ENCODE measurements around the gene OR1K1.
"Not testable (repeated sequence)": the region's sequence is repeated elsewhere in the genome, so short reads cannot be mapped to it uniquely, and the experiment has no call there.

OR1K1 gene, protein sequence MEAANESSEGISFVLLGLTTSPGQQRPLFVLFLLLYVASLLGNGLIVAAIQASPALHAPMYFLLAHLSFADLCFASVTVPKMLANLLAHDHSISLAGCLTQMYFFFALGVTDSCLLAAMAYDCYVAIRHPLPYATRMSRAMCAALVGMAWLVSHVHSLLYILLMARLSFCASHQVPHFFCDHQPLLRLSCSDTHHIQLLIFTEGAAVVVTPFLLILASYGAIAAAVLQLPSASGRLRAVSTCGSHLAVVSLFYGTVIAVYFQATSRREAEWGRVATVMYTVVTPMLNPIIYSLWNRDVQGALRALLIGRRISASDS

DNA sequence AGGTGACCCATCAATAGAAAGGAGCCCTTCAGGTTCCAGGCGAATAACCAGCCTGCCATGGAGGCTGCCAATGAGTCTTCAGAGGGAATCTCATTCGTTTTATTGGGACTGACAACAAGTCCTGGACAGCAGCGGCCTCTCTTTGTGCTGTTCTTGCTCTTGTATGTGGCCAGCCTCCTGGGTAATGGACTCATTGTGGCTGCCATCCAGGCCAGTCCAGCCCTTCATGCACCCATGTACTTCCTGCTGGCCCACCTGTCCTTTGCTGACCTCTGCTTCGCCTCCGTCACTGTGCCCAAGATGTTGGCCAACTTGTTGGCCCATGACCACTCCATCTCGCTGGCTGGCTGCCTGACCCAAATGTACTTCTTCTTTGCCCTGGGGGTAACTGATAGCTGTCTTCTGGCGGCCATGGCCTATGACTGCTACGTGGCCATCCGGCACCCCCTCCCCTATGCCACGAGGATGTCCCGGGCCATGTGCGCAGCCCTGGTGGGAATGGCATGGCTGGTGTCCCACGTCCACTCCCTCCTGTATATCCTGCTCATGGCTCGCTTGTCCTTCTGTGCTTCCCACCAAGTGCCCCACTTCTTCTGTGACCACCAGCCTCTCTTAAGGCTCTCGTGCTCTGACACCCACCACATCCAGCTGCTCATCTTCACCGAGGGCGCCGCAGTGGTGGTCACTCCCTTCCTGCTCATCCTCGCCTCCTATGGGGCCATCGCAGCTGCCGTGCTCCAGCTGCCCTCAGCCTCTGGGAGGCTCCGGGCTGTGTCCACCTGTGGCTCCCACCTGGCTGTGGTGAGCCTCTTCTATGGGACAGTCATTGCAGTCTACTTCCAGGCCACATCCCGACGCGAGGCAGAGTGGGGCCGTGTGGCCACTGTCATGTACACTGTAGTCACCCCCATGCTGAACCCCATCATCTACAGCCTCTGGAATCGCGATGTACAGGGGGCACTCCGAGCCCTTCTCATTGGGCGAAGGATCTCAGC lies at the start of gene OR1K1:
OR1K1 (plus strand) TSS at position 58 of the 995 bp plus-strand sequence; CDS start at position 58, 0 bp downstream.
- no peak for DNase-seq

DNA sequence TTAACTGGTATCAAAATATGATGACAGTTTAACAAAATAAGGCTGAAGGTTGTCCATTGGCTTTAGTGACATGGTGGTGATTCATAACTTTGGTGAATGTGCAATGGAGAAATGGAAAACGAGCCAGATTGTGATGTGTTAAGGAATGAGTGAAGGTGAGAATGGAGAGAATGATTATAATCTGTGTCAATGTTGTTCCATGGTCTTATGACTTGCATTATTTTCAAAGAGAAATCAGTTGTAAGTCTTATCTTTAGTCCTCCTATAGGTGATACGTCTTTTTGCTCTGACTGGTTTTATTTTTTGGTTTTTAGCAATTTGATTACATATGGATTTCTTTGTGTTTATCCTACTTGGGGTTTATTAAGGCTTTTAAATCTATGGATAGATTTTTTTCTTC lies 45.1 kb upstream of the OR1K1 start:
- no peak for DNase-seq

- DNase-seq: no peak
These were observed 32.1 kb upstream of the OR1K1 start for GRCh38 chr9:122767817-122768216.

- no peak for DNase-seq
These were observed 22.9 kb upstream of the OR1K1 start for GRCh38 chr9:122777052-122777451.

GRCh38 chr9:122777935-122778627 lies 21.8 kb upstream of the OR1K1 start:
- DNase-seq: no peak

- no peak for DNase-seq
These were observed 20.7 kb upstream of the OR1K1 start for GRCh38 chr9:122779181-122779580.

GRCh38 chr9:122780026-122780425 lies 19.9 kb upstream of the OR1K1 start:
- DNase-seq: no peak

DNA sequence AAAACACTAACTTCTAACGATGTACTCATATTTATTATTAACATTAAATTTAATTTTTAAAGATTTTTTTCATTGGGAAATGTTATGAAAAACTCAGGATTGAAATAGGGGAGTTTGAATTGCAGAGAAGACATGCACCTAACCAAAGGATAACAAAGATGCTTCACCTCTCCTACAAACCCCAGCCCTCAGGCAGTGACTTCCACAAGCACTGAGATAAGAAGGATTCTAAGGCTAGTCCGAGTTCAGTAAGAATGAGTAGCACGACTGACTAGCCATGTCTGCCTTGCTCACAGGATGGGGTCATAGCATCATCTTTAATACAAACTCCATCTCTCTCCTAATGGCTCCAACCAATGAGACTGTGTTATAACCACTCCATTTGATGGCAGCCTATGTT lies 18.3 kb upstream of the OR1K1 start:
- no peak for DNase-seq

DNA sequence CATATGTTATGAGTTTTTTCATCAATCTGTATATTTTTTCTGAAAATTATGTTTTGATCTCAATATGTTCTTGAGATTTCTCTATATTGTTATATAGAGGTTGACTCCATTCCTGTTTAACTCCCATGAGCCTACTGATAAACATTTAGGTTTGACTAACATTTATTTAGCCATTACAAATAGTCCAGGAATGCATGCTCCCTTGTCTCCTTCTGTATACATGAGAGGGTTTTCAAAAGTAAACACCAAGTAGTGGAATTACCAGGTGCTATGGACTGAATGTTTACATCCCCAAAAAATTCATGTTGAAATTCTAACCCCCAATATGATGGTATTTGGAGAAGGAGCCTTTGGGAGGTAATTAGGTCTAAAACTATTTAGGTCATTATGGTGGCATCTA lies 14.7 kb upstream of the OR1K1 start:
- DNase-seq: no peak

GRCh38 chr9:122786338-122786737 lies 13.6 kb upstream of the OR1K1 start:
- DNase-seq: no peak

DNA sequence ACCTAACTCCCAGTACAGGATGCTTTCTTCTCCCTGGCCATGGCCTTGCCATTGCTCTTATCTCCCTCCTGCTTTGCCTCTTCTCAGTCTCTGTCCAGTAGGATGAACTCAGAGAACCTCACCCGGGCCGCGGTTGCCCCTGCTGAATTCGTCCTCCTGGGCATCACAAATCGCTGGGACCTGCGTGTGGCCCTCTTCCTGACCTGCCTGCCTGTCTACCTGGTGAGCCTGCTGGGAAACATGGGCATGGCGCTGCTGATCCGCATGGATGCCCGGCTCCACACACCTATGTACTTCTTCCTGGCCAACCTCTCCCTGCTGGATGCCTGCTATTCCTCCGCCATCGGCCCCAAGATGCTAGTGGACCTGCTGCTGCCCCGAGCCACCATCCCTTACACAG lies 11.1 kb upstream of the OR1K1 start, which contains the start of gene OR5C1:
OR5C1 (plus strand) TSS at position 103 of the 400 bp plus-strand sequence; CDS start at position 103, 0 bp downstream.
- no peak for DNase-seq

DNA sequence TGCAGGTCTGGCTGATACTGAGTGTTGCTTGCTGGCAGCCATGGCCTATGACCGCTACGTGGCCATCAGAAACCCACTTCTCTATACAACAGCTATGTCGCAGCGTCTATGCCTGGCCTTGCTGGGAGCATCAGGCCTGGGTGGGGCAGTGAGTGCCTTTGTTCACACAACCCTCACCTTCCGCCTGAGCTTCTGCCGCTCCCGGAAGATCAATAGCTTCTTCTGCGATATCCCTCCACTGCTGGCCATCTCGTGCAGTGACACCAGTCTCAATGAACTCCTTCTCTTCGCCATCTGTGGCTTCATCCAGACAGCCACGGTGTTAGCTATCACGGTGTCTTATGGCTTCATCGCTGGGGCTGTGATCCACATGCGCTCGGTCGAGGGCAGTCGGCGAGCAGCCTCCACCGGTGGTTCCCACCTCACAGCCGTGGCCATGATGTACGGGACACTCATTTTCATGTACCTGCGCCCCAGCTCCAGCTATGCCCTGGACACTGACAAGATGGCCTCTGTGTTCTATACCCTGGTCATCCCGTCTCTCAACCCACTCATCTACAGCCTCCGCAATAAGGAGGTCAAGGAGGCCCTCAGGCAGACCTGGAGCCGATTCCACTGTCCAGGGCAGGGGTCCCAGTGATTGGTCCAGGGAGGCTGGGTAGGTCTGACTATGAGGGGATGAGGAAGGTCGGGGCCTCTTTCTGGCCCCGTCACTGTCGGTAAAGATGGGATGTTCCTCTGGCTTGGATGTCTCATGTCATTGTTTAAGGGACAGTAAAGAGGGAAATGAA lies 10.5 kb upstream of the OR1K1 start:
- DNase-seq: no peak

DNA sequence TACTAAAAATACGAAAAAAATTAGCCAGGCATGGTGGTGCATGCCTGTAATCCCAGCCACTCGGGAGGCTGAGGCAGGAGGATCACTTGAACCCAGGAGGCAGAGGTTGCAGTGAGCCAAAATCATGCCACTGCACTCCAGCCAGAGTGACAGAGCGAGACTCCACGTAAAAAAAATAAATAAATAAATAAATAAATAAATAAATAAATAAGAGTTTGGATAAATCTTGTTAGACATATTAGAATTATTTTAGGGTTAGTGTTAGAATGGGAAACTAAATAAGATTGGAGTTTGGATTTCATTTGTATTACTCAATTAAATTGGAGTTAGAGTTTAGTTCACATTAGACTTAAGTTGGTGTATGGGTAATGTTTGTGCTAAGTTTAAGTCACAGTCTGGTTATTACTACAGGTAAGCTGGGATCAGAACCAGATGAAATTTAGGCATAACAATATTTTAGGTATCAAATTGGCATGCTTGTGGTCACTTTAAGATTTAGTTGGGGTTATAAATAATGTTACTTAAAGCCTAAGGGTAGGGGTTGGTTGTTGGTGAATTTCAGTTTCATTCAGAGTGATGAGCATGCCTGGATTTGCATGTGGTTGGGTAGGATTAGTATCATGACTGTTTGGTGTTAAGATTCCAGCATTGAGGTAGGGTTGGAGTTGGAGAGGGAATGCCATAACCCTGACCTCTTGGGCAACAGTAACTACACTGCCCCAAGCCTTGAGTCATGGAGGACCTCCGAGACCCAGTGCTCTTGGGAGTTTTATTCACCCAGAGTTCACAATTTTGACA lies 7.9 kb upstream of the OR1K1 start:
- no peak for DNase-seq

GRCh38 chr9:122797316-122798063 lies 2.4 kb upstream of the OR1K1 start:
- DNase-seq: no peak

GRCh38 chr9:122806661-122807060 lies 6.7 kb downstream of the OR1K1 start:
- no peak for DNase-seq

DNA sequence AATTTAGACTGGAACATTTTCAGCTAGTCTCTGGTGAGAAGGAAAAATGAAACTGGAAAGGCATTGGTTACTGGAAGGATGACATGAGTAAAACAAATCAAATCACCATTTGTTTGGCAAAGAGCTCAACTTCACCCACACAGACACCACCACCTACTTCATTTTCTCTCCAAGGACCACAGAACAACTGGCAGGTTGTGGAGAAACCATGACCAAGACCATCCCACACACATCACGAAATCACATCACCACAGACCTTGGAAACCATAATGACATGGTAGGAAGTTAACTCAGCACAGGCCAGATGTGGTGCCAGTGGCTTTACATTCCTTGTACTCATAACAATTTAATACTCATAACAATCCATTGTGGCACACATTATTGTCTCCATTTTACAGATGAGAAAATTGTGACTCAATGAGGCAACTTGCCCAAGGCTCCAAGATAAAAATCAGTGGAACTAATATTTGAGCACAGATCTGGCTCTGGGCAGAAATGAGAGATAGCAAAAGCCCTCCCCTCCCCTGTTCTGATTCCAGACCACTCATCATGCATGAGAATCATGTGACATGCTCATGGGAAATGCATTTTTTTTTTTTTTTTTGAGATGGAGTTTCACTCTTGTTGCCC lies 7.5 kb downstream of the OR1K1 start:
- no peak for DNase-seq

GRCh38 chr9:122808141-122808540 lies 8.2 kb downstream of the OR1K1 start:
- DNase-seq: no peak

- not testable (repeated sequence) for DNase-seq
These were observed 9.3 kb downstream of the OR1K1 start for GRCh38 chr9:122809261-122809660.

DNA sequence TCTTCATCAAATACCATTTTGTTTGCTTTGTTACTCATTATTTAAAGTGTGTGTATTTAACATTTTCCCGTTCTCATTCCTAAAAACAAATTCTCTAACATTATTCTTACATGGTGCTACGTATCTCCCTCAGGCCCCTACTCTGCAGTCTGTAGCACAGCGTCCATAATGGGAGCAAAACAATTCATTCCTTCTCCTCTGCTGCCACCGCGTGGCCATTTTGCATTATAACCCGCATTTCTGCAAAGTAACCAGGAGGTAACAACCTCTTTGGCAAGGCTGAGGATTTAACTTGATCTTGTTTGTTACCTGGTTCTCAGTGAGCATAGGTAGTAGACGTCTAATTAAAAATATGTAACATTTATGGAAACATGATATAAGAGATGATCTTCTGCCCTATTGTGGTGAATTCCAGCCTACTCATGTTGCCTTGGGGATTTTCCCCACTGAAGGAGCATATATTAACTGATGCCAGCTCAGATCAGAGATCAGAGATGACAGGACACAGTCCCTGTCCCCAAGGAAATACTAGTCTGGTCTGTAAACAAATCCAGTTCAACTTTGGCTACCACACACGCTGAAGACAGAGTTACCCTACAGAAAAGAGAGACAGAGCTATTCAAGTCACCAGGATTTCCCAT lies 10.5 kb downstream of the OR1K1 start:
- peak; percentile 66 for DNase-seq

DNA sequence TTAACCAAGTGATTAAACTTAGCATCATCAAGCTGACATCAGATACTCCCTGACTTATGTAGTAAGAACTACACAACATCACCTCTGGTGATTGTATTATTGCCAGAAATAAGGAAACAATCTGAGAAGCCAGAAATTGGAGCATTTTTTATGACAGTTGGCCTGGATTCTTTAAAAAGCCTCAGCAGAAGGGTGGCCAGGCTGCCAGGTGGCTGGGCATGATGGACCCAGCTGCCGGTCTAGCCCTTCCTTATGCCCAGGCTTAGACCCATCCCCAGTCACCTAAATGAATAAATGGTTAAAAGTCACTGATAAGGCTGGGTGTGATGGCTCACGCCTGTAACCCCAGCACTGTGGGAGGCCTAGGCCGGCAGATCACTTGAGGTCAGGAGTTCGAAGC lies 12.8 kb downstream of the OR1K1 start:
- DNase-seq: no peak
